ENCODE data around the gene CDK14.

DNA sequence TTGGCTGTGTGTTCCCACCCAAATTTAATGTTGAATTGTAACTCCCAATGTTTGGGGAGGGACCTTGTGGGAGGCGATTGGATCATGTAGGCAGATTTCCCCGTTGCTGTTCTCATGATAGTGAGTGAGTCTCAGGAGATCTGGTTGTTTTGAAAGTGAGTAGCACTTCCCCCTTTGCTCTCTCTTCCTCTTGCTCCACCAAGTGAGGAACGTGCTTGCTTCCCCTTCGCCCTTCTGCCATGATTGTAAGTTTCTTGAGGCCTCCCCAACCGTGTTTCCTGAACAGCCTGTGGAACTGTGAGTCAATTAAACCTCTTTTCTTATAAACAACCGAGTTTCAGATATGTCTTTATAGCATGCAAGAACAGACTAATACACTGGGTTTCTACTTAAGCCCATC lies 176.3 kb downstream of the CDK14 start:
- TF ChIP-seq, protein P1, sequence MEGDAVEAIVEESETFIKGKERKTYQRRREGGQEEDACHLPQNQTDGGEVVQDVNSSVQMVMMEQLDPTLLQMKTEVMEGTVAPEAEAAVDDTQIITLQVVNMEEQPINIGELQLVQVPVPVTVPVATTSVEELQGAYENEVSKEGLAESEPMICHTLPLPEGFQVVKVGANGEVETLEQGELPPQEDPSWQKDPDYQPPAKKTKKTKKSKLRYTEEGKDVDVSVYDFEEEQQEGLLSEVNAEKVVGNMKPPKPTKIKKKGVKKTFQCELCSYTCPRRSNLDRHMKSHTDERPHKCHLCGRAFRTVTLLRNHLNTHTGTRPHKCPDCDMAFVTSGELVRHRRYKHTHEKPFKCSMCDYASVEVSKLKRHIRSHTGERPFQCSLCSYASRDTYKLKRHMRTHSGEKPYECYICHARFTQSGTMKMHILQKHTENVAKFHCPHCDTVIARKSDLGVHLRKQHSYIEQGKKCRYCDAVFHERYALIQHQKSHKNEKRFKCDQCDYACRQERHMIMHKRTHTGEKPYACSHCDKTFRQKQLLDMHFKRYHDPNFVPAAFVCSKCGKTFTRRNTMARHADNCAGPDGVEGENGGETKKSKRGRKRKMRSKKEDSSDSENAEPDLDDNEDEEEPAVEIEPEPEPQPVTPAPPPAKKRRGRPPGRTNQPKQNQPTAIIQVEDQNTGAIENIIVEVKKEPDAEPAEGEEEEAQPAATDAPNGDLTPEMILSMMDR (IDR thresholded peaks at IDR 0.05; ENCODE audit: low read length) = no peak
- TF ChIP-seq EZH2phosphoT487 (IDR thresholded peaks at IDR 0.05; ENCODE audit: low read length) = no peak
